Measurements from ENCODE around the gene HAGHL.

Gene HAGHL

GRCh38 chr16:777826-778225 lies 50.9 kb downstream of the HAGHL start:
- Histone ChIP-seq H3K36me3 (ENCODE audit: control insufficient read depth, insufficient read depth, low read length) (peaks cover 3% of the 10 kb centered on the region; the same call in 1 of the 2 replicates), H3K9me3 (ENCODE audit: control insufficient read depth, insufficient read depth, low read length) (no peaks in the 10 kb centered on the region), H3K4me3 (ENCODE audit: low read length) (no peak overlapping the region), H3K27me3 (ENCODE audit: control insufficient read depth, insufficient read depth, low read length) (no peaks in the 10 kb centered on the region), H3K27ac (ENCODE audit: low read length) (no peak overlapping the region), H3K4me1 (ENCODE audit: control insufficient read depth, insufficient read depth, low read length) (no peaks in the 10 kb centered on the region; the same call in 1 of the 2 replicates)
- no peak for DNase-seq (ENCODE audit: low read depth, low spot score)
- no CpG with 5 or more reads among the region's 16 CpGs for WGBS (ENCODE audit: insufficient coverage, insufficient read length)

GRCh38 chr16:778447-778846 lies 51.5 kb downstream of the HAGHL start:
- H3K4me3 ChIP-seq (ENCODE audit: low read length) = no peak overlapping the region
- no peaks in the 10 kb centered on the region for H3K9me3 ChIP-seq (ENCODE audit: control insufficient read depth, insufficient read depth, low read length)
- WGBS (ENCODE audit: insufficient coverage, insufficient read length) = no CpG with 5 or more reads among the region's 11 CpGs
- H3K27me3 ChIP-seq (ENCODE audit: control insufficient read depth, insufficient read depth, low read length) = no peaks in the 10 kb centered on the region
- no peak for DNase-seq (ENCODE audit: low read depth, low spot score)
- H3K36me3 ChIP-seq (ENCODE audit: control insufficient read depth, insufficient read depth, low read length) = peaks cover 3% of the 10 kb centered on the region; the same call in 1 of the 2 replicates
- H3K27ac ChIP-seq (ENCODE audit: low read length) = no peak overlapping the region
- H3K4me1 ChIP-seq (ENCODE audit: control insufficient read depth, insufficient read depth, low read length) = no peaks in the 10 kb centered on the region; the same call in 1 of the 2 replicates

- H3K4me1 ChIP-seq (ENCODE audit: control insufficient read depth, insufficient read depth, low read length) = no peaks in the 10 kb centered on the region; the same call in 1 of the 2 replicates
- H3K27me3 ChIP-seq (ENCODE audit: control insufficient read depth, insufficient read depth, low read length) = no peaks in the 10 kb centered on the region
- H3K27ac ChIP-seq (ENCODE audit: low read length) = no peak overlapping the region
- no peak for DNase-seq (ENCODE audit: low read depth, low spot score)
- peaks cover 3% of the 10 kb centered on the region; the same call in 1 of the 2 replicates for H3K36me3 ChIP-seq (ENCODE audit: control insufficient read depth, insufficient read depth, low read length)
- H3K4me3 ChIP-seq (ENCODE audit: low read length) = no peak overlapping the region
- no peaks in the 10 kb centered on the region for H3K9me3 ChIP-seq (ENCODE audit: control insufficient read depth, insufficient read depth, low read length)
- 100% methylated on average over 2 of the region's 6 CpGs for WGBS (ENCODE audit: insufficient coverage, insufficient read length)
These were observed 52.1 kb downstream of the HAGHL start for GRCh38 chr16:778909-779527.
